GM12891 (cell line): ENCODE data around the gene ZNF714.
"Not testable (repeated sequence)": the region's sequence is repeated elsewhere in the genome, so short reads cannot be mapped to it uniquely, and the experiment has no call there.

Source experiments
- DNase-seq: peaks from one replicate; pipeline ENCODE4 v3.0.0; 2011; ENCODE audit warnings: low spot score; ENCODE audit not compliant: insufficient read length
- FAIRE-seq: peaks from 2 replicates; lab custom pipeline; 2011; peaks lifted over from hg19 to GRCh38; lab: Jason Lieb, UNC
- PAX5 ChIP-seq: IDR thresholded peaks from 2 replicates; pipeline ENCODE4 v1.6.1; 2011; ENCODE audit warnings: low read length, moderate library complexity, mild to moderate bottlenecking; ENCODE audit not compliant: insufficient read depth, severe bottlenecking
- POLR2A ChIP-seq: IDR thresholded peaks from 2 replicates; pipeline ENCODE4 v1.6.1; 2011; ENCODE audit warnings: low read depth, low read length, control low read depth
- POLR2AphosphoS5 ChIP-seq: IDR thresholded peaks from 2 replicates; pipeline ENCODE4 v1.6.1; 2011; ENCODE audit warnings: low read depth, low read length, control low read depth
- POU2F2 ChIP-seq: IDR thresholded peaks from 2 replicates; pipeline ENCODE4 v1.6.1; 2011; ENCODE audit warnings: low read depth, mild to moderate bottlenecking, control low read depth, low read length, moderate library complexity
- SPI1 ChIP-seq: IDR thresholded peaks from 2 replicates; pipeline ENCODE4 v1.6.1; 2011; ENCODE audit warnings: low read depth, low read length, control low read depth
- TAF1 ChIP-seq: IDR thresholded peaks from 2 replicates; pipeline ENCODE4 v1.6.1; 2011; ENCODE audit warnings: low read depth, low read length, control low read depth

The ZNF714 gene

DNA sequence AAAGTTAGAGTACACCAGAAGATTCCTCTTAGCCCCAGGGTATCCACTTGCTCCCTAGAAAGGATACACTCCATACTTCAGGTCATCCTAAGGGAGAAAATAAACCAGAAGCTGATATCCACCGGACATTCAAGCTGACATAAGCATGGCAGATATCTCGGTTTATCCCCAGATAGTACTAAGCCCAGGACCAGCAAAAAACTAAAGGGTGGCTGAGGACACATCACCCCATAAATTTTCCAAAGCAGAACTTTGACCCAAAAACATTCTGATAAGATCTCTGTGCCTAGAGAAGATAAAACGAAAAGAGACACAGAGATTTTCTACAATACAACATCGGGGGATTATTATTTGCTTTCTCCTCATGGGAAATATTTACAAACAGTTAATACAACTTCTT lies 45.9 kb downstream of the ZNF714 start:
- no peak for DNase-seq
- no peak for FAIRE-seq
- TF ChIP-seq POLR2AphosphoS5, result no peak
- TF ChIP-seq TAF1, result no peak
- no peak for TF ChIP-seq POU2F2
- no peak for TF ChIP-seq POLR2A
- TF ChIP-seq SPI1, result no peak
- no peak for TF ChIP-seq PAX5

DNA sequence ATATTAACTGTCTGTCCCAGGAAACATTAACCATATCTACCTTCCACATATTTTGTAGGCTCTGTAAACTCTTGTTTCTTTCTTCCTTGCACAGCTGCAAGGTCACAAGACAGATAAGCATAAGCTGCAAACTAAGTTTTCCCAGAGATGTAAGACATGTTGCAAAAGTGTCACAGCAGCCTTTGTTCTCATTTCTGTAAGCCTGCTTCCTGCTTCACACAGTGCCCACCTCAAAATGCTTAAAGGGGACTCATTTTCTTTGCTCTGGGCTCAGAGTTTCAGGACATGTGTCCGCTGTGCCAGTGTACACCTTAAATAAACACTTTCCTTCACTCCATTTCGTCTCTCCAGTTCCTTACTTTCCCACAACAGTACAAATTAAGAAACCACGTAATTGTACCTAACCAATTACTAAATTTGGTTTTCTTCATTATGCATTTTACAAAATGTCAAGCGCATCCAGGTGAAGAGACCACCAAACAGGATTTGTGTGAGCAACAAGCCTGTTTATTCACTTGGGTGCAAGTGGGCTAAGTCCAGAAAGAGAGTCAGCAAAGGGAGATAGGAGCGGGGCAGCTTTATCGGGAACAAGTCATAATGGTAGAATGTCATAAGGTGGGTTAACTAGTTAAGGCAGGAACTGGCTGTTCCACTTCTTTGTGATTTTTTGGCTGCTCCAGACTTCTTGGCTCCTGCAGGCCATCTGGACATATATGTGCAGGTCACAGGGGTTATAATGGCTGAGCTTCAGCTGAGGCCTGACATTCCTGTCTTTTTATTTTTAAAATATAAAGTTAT lies 47.1 kb downstream of the ZNF714 start:
- no peak for DNase-seq

DNA sequence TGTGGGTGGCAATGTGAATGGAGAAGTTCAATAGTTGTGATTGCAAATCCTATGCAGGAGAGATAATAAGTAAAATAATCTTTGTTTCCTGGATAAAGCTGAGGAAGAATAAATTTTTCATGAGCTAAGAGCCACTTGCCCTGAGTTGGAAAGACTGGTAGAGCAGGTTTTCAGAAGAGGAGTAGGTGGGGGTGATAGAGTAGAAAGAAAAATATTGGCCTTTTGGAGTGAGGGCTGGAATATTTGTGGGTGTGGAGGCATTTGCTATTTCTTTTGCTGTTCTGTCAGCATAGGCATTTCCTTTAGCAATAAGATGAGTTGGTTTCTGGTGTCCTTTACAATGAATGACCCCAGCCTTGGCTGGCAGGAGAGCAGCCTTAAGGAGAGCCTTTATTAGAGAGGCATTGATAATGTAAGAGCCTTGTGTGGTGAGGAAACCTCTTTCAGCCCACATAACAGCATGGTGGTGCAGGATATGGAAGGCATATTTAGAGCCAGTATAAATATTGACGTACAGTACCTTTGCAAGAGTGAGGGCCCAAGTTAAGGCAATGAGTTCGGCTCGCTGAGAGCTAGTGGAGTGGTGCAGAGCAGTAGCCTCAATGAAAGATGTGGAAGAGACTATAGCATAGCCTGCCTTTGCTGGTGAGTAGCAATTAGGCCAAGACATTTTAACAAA lies 48.2 kb downstream of the ZNF714 start:
- TF ChIP-seq POLR2AphosphoS5 (no peak), SPI1 (no peak), PAX5 (no peak)
- FAIRE-seq, result no peak
- no peak for DNase-seq

More for the DNA sequence above, 47.1 kb downstream of the ZNF714 start:
- no peak for FAIRE-seq
- no peak for TF ChIP-seq POLR2A
- TF ChIP-seq POU2F2, result no peak
- no peak for TF ChIP-seq POLR2AphosphoS5
- TF ChIP-seq PAX5, result no peak
- no peak for TF ChIP-seq TAF1
- TF ChIP-seq SPI1, result no peak

DNA sequence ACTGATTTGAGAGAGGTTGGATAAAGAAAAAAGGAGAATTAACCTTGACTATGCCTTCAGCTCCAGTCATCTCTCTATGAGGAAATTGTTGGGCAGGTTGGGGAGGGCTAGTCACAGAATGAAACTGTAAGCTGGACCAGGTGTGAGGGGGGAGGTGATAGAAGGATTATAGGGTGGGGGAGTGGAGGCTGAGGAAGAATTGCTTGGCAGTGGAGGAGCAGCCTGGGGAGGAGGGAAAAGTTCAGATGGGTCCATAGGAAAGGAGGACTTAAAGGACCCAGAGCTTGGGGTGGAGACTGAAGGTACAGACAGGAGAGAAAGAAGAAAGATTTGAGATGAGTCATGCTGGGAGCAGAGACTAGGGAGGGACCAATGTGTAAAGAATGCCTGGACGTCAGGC lies 51.6 kb downstream of the ZNF714 start:
- TF ChIP-seq POLR2AphosphoS5 (no peak), POU2F2 (no peak), PAX5 (no peak), POLR2A (no peak), SPI1 (no peak), TAF1 (no peak)
- no peak for DNase-seq
- FAIRE-seq, result no peak

DNA sequence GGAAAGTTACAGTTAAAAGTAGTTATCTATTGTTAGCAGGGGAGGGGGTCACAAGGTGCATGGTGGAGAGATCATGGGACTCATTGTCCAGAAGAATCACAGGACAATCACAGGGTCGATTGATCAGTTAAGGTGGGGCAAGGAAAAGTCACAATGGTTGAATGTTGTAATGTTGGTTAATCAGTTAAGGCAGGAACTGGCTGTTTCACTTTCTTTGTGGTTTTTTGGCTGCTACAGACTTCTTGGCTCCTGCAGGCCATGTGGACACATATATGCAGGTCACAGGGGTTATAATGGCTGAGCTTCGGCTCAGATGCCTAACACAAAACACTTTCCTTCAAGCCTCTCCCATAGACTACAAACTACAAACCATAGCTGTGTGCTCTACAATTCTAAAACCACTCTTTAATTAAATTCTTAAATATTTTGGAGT lies 52.9 kb downstream of the ZNF714 start:
- FAIRE-seq (no peak), DNase-seq (no peak)
- TF ChIP-seq SPI1 (no peak), POU2F2 (no peak), POLR2AphosphoS5 (no peak), PAX5 (no peak)

DNA sequence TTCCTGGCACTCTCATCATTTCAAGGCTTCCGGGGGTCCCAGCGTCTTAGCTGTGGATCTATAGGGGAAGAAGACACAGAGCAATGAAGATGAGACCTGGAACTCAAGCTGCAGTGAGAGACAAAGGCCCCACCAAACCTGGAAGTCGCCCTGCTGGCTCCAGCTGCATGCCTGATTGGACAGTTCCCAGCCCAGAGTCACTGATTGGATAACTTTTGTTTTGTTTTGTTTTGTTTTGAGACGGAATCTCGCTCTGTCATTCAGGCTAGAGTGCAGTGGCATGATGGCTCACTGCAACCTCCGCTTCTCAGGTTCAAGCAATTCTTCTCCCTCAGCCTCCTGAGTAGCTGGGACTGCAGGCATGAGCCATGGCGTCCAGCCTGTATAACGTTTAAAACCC lies 53.4 kb downstream of the ZNF714 start:
- FAIRE-seq (no peak), DNase-seq (no peak)
- TF ChIP-seq PAX5, result no peak
- no peak for TF ChIP-seq POU2F2
- TF ChIP-seq TAF1, result no peak
- TF ChIP-seq POLR2AphosphoS5, result no peak
- no peak for TF ChIP-seq POLR2A
- TF ChIP-seq SPI1, result no peak

DNA sequence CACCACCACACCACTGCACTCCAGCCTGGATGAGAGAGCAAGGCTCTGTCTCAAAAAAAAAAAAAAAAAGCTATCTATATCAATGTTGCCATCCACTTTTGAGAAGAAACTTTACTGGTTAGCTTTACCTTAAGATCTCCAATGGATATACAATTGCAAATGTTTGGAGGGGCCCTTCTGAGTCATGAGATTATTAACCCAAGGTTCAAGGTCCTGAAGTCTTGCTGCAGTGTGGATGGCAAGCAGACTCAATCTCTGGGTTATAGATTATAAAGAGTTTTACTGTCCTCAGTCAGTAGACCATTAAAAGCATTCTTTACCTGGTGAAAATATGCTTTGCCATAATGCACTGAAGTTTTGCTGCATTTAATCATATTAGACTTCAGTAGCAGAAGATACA lies 56.1 kb downstream of the ZNF714 start:
- TF ChIP-seq TAF1, result no peak
- no peak for TF ChIP-seq POLR2AphosphoS5
- DNase-seq (no peak), FAIRE-seq (no peak)

DNA sequence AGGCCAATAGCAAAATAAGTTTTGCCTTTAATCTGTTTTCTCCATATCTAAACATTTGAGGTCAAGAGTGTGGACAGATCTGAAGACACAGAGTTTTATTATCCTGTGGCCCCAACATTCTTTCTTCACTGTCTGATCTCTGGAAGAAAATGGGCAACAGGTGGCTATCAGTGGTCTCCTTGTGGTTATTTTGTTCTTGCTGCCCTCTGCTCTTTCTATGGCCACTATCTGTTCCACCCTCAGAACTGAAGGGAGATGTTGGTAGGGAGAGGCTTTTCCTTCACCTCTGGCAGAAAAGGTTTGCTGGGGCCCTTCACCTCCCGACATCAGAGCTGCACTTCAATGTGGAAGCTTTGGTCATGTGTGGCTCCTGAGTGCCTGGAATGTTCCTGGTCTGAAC lies 59.0 kb downstream of the ZNF714 start:
- FAIRE-seq, DNase-seq: not testable (repeated sequence)

DNA sequence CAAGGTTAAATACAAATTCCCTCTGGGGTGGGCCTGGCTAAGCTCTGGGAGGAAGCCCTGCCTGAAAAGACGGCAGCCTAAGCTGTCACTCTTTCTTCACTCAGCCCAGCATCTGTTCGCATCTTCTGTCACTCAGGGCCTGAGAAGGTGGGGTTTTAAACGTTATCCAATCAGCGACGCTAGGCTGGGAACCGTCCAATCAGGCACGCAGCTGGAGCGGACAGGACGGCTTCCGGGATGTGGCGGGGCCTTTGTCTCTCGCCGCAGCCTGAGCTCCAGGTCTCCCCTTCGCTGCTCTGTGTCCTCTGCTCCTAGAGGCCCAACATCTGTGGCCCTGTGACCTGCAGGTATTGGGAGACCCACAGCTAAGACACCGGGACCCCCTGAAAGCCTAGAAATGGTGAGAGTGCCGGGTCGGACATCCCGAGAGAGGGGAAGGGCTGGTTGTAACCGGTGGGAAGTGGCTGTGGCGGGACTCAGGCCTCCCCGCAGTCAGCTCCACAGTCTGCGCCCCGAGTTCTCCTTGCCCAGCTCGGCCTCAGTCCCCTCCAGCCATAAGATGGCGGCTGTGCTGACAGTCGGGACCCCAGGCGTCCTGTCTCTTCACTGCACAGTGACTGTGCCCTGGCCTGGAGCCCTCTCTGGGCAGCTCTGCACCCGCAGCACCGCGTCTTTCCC lies 59.9 kb downstream of the ZNF714 start, which contains the start of gene ZNF431:
Gene ZNF431 (plus strand): TSS at position 254 of the 678 bp plus-strand sequence. CDS start 144 bp downstream, at position 398.
- FAIRE-seq (peak; percentile 93), DNase-seq (peak; percentile 51)
- peak; percentile 73; the same call in 1 of the 2 replicates for TF ChIP-seq TAF1
- no peak for TF ChIP-seq PAX5
- TF ChIP-seq POLR2A, result peak; percentile 90
- 0 out of 2 replicates have a peak, but pooled peaks have one; percentile 56 for TF ChIP-seq POU2F2
- peak; percentile 19; the same call in 1 of the 2 replicates for TF ChIP-seq SPI1
- peak; percentile 94 for TF ChIP-seq POLR2AphosphoS5

DNA sequence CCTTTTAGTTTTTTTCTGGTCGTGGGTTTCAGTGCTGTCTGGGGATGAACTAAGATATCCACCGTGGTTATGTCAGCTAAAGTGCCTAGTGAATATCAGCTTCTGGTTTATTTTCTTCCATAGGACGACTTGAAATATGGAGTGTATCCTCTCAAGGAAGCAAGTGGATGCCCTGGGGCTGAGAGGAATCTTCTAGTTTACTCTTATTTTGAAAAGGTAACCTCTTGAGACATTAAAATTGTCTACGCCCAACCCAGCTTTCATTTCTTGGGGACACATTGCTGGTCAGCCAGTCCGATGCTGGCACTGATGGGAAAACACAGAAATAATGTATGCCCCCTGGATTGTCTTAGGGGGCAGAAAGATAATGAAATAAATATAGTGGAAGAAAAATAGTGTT lies 61.4 kb downstream of the ZNF714 start:
- no peak for FAIRE-seq
- no peak for TF ChIP-seq TAF1
- no peak for TF ChIP-seq SPI1
- no peak for TF ChIP-seq POLR2AphosphoS5
- no peak for TF ChIP-seq POU2F2
- TF ChIP-seq PAX5, result no peak
- TF ChIP-seq POLR2A, result no peak
- DNase-seq, result no peak
